Measurements from ENCODE around the gene CLCN4. TPM values are rescaled to one million over a fixed set of nuclear protein-coding genes. Genes with fewer than 3 reads are reported as not detected.

CLCN4 gene
- total and polyA plus RNA-seq, 10 of the 15 experiments (the other 5 are each of a cell fraction or from before 2014, with no cell fraction given) = 0.90 to 6.9 (median 2.9) TPM

DNA sequence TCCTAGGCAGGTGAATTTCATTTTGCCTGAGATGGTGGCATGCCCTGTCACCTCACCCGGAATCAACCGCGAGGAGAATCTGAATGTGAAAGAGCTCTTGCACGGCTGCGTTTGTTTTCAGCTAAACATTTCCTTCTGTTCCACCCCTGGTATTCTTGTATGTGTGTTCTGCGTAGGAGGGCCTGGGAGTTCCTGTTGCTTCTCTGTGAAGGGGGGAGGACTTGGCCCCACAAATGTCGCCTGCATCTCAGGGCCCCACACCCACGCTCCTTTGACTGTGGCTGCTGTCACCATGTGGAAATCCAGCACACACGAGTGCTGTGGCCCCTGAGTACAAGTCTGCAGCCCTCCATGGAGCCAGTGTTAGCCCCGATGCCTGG lies 45.8 kb upstream of the CLCN4 start (continued):
- TF ChIP-seq MXI1 (IDR thresholded peaks at IDR 0.05; ENCODE audit: low read depth, low read length) (0 out of 2 replicates have a peak, but pooled peaks have one; percentile 42), FOXK2 (IDR thresholded peaks at IDR 0.05) (no peak), SP1 (IDR thresholded peaks at IDR 0.05; ENCODE audit: low read depth, low read length) (no peak), SIX5 (IDR thresholded peaks at IDR 0.05; ENCODE audit: low read depth, low read length, severe bottlenecking) (no peak), POLR2AphosphoS5 (IDR thresholded peaks at IDR 0.05; ENCODE audit: low read length) (no peak), TCF12 (IDR thresholded peaks at IDR 0.05; ENCODE audit: low read depth, low read length) (no peak), MTA2 (IDR thresholded peaks at IDR 0.05; ENCODE audit: low read depth) (peak; percentile 46; the same call in 1 of the 2 replicates), CHD2 (IDR thresholded peaks at IDR 0.05; ENCODE audit: borderline replicate concordance, low read depth, low read length) (peak; percentile 3; the same call in 1 of the 2 replicates), IKZF1 (conservative IDR thresholded peaks at IDR 0.05) (peak; percentile 68; the same call in 1 of the 2 replicates), TCF7 (IDR thresholded peaks at IDR 0.05; ENCODE audit: borderline replicate concordance) (no peak), MEF2A (IDR thresholded peaks at IDR 0.05; ENCODE audit: insufficient read depth, low read depth, low read length) (peak; percentile 56; the same call in 1 of the 2 replicates), MYB (IDR thresholded peaks at IDR 0.05; ENCODE audit: borderline replicate concordance, low read depth, low read length) (no peak), ZZZ3 (IDR thresholded peaks at IDR 0.05; ENCODE audit: control insufficient read depth, insufficient read length, low read depth) (no peak), MTA3 (IDR thresholded peaks at IDR 0.05; ENCODE audit: borderline replicate concordance, low read length) (peak; percentile 82; the same call in 1 of the 2 replicates), STAT1 (conservative IDR thresholded peaks at IDR 0.05) (no peak), RBBP5 (conservative IDR thresholded peaks at IDR 0.05) (no peak), NR2C1 (IDR thresholded peaks at IDR 0.05) (no peak), BMI1 (IDR thresholded peaks at IDR 0.05; ENCODE audit: borderline replicate concordance) (no peak)
- TF ChIP-seq, protein P1, sequence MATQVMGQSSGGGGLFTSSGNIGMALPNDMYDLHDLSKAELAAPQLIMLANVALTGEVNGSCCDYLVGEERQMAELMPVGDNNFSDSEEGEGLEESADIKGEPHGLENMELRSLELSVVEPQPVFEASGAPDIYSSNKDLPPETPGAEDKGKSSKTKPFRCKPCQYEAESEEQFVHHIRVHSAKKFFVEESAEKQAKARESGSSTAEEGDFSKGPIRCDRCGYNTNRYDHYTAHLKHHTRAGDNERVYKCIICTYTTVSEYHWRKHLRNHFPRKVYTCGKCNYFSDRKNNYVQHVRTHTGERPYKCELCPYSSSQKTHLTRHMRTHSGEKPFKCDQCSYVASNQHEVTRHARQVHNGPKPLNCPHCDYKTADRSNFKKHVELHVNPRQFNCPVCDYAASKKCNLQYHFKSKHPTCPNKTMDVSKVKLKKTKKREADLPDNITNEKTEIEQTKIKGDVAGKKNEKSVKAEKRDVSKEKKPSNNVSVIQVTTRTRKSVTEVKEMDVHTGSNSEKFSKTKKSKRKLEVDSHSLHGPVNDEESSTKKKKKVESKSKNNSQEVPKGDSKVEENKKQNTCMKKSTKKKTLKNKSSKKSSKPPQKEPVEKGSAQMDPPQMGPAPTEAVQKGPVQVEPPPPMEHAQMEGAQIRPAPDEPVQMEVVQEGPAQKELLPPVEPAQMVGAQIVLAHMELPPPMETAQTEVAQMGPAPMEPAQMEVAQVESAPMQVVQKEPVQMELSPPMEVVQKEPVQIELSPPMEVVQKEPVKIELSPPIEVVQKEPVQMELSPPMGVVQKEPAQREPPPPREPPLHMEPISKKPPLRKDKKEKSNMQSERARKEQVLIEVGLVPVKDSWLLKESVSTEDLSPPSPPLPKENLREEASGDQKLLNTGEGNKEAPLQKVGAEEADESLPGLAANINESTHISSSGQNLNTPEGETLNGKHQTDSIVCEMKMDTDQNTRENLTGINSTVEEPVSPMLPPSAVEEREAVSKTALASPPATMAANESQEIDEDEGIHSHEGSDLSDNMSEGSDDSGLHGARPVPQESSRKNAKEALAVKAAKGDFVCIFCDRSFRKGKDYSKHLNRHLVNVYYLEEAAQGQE (IDR thresholded peaks at IDR 0.05; ENCODE audit: low read depth, low read length) = no peak
- TF ChIP-seq, protein P2, sequence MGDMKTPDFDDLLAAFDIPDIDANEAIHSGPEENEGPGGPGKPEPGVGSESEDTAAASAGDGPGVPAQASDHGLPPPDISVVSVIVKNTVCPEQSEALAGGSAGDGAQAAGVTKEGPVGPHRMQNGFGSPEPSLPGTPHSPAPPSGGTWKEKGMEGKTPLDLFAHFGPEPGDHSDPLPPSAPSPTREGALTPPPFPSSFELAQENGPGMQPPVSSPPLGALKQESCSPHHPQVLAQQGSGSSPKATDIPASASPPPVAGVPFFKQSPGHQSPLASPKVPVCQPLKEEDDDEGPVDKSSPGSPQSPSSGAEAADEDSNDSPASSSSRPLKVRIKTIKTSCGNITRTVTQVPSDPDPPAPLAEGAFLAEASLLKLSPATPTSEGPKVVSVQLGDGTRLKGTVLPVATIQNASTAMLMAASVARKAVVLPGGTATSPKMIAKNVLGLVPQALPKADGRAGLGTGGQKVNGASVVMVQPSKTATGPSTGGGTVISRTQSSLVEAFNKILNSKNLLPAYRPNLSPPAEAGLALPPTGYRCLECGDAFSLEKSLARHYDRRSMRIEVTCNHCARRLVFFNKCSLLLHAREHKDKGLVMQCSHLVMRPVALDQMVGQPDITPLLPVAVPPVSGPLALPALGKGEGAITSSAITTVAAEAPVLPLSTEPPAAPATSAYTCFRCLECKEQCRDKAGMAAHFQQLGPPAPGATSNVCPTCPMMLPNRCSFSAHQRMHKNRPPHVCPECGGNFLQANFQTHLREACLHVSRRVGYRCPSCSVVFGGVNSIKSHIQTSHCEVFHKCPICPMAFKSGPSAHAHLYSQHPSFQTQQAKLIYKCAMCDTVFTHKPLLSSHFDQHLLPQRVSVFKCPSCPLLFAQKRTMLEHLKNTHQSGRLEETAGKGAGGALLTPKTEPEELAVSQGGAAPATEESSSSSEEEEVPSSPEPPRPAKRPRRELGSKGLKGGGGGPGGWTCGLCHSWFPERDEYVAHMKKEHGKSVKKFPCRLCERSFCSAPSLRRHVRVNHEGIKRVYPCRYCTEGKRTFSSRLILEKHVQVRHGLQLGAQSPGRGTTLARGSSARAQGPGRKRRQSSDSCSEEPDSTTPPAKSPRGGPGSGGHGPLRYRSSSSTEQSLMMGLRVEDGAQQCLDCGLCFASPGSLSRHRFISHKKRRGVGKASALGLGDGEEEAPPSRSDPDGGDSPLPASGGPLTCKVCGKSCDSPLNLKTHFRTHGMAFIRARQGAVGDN (IDR thresholded peaks at IDR 0.05) = no peak
- TF ChIP-seq, protein P3, sequence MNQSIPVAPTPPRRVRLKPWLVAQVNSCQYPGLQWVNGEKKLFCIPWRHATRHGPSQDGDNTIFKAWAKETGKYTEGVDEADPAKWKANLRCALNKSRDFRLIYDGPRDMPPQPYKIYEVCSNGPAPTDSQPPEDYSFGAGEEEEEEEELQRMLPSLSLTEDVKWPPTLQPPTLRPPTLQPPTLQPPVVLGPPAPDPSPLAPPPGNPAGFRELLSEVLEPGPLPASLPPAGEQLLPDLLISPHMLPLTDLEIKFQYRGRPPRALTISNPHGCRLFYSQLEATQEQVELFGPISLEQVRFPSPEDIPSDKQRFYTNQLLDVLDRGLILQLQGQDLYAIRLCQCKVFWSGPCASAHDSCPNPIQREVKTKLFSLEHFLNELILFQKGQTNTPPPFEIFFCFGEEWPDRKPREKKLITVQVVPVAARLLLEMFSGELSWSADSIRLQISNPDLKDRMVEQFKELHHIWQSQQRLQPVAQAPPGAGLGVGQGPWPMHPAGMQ (IDR thresholded peaks at IDR 0.05; ENCODE audit: borderline replicate concordance) = no peak
- TF ChIP-seq, protein P4, sequence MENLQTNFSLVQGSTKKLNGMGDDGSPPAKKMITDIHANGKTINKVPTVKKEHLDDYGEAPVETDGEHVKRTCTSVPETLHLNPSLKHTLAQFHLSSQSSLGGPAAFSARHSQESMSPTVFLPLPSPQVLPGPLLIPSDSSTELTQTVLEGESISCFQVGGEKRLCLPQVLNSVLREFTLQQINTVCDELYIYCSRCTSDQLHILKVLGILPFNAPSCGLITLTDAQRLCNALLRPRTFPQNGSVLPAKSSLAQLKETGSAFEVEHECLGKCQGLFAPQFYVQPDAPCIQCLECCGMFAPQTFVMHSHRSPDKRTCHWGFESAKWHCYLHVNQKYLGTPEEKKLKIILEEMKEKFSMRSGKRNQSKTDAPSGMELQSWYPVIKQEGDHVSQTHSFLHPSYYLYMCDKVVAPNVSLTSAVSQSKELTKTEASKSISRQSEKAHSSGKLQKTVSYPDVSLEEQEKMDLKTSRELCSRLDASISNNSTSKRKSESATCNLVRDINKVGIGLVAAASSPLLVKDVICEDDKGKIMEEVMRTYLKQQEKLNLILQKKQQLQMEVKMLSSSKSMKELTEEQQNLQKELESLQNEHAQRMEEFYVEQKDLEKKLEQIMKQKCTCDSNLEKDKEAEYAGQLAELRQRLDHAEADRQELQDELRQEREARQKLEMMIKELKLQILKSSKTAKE (IDR thresholded peaks at IDR 0.05; ENCODE audit: low read depth, poor library complexity, severe bottlenecking) = no peak

Data from GM12878 (cell line).